GM19351 (cell line): ENCODE measurements around the gene GPR15LG.

Experiments
- ATAC-seq: cut with Tn5 transposase; IDR thresholded peaks from one replicate; pipeline ENCODE4 v1.9.1; 2021; ENCODE audit warnings: mild to moderate bottlenecking, moderate library complexity; ENCODE audit not compliant: unreplicated experiment

The GPR15LG gene

DNA sequence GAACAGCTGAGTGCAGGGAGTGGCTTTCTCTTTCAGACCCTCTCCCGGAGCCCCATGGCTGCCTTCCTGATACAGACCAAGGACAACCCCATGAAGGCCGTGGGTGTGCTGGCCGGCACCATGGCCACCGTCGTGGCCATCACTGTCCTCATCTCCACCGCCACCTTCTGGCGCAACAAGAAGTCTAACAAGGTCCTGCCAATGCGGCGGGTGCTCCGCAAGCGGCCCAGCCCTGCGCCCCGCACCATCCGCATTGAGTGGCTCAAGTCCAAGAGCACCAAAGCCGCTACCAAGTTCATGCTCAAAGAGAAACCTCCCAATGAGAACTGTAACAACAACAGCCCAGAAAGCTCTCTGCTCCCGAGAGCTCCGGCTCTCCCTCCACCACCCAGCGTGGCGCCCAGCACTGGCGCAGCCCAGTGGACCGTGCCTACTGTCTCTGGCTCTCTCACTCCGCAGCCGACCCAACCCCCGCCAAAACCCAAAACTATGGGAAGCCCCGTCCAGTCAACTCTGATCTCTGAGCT, 40.5 kb downstream of the GPR15LG start:
- ATAC-seq, result no peak

DNA sequence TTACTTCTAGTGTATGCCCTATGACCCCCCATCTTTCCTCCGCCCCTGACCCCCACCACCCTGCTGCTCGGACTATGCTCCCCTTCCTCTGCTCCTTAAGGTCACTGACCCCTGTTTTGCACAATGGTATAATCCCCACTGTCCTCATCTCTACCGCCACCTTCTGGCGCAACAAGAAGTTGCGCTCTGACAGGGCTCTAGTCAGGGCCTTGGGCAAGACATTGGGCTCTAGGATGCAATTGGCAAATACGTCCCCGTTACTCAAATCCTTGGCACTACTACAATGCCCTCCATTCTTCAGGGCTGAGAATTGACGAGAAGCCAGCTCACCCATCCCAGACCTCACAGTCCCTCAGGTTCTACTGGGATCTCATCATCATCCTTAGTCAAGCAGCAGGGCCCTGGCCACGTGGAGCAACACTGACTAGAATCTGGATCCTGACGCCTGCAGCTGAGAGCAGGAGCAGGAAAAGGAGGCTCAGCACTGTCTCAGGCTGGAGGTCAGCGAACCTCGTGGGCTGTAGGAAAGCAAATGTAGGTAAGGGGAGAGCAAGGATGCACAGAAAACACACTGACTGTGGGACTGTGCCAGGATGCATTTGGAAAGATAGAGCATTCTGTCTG, 41.1 kb downstream of the GPR15LG start:
- ATAC-seq, result peak; percentile 95

DNA sequence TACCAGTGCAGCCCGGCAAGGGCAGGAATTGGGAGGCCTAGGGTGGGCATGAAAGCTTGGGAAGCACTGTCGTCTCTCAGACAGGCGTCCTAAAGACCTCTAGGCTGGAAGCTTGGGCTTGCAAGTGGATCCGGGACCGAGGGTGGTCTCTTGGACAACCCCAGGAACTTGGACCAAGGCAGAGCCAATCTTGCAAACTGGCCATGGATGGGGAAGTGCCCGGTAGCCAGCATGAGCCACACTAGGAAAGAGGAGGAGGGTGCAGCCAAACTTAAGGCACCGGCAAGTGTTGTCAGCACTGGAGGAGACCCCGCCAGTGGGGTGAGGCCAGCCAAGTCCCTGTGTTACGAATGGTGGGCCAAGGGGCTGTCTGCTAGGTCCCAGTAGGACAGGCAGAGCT, 43.2 kb downstream of the GPR15LG start:
- ATAC-seq, result no peak

DNA sequence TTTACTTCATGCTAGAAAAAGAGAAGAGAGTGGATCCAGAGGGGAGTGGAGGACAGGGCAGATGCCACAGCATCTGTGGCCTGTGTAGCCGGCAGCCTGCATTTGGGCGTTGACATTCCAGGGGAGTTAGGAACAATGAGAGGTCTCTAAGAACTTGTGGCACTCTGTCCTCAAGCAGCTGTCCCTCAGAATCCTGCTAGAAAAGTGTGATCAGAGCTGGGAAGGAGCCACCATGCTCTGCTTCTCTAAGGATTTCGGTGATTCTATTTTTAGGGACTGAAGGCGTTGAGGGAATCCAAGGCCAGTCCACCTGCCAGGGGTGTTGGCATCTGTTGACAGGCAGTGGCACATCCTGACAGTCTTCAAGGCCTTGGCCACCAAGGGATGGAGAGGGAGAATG, 44.1 kb downstream of the GPR15LG start:
- ATAC-seq, result no peak

DNA sequence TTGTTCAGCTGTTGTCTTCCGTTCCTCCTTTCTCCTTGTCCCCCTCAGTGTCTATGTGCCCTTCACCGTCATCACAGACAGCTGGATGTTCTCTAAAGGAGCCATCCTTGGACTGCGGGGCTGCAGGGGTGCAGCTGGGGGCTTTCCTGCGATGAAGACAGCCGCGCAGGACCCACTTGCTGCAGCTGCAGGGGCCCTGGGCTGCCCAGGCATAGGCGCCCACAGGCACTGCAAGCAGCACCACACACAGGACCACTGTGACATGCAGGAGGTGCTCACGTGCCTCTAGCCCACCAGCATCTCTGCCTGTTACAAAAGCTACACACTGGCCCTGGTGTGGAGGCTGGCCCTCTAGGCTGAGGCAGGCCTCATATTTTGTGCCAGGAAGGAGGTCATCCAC, 48.3 kb downstream of the GPR15LG start:
- no peak for ATAC-seq

DNA sequence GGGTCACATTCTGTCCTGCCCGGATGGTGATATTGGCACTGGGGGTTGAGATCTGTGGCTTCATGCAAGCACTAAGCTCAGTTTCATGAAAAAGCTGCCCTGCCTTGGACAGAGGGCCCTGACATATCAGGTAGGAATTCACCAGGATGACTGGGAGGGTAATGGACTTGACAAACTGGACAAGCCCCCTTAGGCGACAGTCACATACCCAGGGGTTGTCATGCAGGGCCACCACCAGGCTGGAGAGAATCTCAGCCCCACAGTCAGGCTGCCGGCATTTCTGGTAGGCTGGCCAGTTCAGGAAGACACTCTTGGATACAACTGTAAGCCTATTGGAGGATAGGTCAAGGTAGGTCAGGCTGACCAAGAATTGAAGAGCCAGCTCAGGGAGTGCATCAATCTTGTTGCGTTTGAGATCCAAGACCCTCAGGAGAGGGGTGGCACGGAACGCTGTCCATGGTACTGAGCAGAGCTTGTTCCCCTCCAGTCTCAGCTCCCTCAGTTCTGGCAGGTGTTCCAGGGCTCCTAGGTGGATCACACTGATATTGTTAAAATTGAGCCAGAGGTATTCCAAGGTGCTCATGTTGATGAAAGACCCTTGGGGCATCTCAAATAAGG, 50.9 kb downstream of the GPR15LG start:
- ATAC-seq, result no peak

DNA sequence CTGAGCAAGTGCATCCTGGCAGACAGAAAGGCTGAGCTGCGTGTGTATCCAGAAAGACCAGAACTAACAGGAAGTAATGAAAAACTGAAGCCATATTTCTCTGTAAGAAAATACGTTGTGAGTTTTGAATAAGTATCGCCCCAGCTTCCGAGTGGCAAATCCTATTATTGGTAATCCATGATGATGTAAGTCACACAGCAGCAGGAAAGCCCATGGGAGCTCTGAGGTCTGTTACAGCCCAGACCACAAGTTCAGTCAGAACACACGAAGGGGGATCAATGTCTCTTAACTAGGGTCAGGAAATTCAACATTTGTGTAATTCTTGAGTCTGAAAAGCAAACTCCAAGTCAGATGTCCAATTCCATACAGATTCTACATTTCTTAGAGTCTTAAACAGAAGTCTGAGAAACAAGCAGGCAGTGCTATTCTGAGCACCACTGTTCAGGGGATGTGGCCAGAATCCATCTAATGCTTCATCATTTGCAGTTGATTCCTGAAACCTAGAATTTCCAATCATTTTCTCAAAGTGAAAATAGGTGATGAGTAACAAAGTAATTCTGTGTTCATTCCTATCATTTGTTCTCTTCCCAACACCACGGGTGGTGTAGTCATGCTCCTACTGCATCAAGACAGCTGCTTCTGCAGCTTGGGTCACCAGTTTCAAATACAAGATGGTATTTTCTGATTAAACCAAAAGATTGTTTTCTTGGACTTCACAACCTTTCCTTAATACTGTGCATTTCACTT, 52.0 kb downstream of the GPR15LG start, which contains the start of gene LRIT2:
Gene LRIT2 (minus strand): TSS at position 118 of the 747 bp plus-strand sequence. CDS start 24 bp downstream, at position 94.
- ATAC-seq, result no peak

DNA sequence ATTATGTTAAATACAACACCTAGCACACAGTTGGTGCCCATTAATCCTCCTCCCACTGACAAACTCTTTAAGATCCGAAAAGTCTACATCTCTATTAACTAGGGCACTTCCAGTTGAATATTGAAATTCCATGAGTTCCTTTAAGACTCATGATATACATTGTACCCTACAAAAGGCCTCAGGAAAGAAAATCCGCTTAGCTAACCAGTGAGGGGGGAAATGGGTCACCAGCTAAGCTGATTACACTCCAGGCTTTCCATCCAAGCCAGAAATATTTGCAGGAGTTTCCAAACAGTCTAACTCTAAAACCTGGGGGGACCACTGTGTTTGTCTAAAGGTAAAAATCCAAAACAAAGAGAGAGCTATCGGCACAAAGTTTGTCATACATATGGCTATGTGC, 53.0 kb downstream of the GPR15LG start:
- no peak for ATAC-seq

DNA sequence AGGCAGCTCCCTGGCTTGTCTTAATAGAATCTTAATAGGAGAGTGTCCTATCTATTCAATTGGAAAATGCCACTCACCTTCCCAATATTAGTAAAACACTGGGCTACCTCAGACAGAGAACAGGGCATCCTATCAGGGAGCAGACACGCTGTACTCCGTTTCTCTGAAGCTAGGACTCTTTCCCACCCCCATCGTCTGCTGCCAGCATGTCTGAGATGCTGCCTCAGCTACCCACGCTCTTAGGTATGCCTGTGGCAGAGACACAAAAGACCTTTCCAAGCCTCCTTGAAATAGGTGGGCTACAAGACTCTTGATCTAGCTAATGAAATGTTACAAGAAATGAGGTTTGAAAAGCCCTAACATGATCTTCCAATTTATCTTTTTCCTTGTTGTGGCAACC, 54.2 kb downstream of the GPR15LG start:
- ATAC-seq, result no peak

DNA sequence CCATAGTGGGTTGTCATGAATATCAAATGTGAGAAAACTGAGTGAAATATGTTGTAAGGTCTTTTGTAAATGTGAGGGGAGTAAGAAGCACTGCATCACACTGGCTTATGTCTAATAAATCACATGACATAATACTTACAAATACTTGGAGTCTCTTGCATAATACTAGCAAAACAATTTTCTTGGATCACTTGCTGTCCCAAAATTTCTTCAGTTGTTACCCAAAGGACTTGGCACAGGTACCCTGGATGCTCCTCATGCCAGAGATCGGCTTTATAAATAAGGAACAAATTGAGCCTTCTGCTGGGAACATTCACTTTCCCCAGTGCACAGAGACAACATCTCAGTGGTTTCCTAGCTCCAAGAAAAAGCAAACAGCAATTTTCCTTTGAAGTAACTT, 56.8 kb downstream of the GPR15LG start:
- ATAC-seq, result no peak

DNA sequence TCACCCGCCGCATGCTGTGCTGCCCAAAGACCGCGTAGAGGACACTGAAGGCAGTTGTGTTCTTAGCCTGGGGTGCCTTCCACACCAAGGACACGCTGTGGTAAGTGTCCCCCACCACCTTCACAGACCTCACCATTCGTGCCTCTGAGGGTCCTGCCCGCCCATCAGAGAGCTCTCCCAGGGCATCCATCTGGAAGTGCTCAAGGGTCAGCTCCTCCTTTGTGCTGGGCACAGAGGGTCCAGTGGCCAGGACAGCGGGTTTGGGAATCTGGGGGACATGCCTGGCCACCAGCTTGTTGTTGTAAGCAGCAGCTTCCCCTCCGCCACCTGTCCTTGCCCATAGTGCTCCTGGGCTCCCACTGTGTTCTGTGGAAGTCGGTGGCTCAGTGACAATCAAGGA, 58.8 kb downstream of the GPR15LG start:
- no peak for ATAC-seq

DNA sequence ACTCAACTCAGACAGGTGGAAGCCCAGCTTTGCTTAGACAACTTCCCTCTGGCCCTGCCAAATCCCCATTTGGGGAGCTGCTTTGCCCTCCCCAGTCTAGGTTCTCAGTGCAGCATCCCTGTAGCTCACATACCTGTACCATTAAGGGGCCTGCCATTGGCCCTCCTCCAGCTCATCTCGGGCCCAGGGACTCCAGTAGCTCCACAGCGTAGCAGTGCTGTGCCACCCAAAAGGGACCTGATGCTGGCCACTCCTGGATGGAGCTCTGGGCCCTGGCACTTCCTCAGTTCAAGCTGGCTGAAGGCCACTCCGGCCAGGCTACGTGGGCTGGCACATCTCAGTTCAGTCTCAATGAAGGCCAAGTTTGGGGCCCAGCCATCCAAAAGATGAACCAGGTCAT, 60.3 kb downstream of the GPR15LG start:
- ATAC-seq, result no peak

DNA sequence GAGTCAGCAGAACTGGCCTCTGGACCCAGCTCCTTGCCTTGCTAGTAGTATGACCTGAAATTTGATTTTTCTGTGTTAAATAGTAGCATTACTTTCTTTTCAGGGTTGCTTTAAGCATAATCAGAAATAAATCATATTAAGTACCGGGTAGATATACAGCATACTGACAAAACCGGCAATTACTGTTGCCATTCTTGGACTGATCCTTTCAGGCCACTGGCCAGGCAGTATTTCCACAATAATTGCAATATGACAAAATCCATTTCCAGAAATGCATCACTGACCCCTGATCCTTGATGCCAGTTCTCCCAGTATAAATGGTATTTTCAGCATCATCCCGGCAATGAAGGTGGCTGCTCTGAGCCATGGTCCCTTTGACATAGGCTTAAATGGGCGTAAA, 60.9 kb downstream of the GPR15LG start:
- no peak for ATAC-seq
